HUES6 (cell line): ENCODE data around the gene NT5C2.
"Not testable (repeated sequence)": the region's sequence is repeated elsewhere in the genome, so short reads cannot be mapped to it uniquely, and the experiment has no call there.

Experiments
- H3K27ac ChIP-seq: 2 replicates; pipeline ENCODE4 v1.7.0; 2013; ENCODE audit warnings: low read depth, mild to moderate bottlenecking, low read length, inconsistent platforms
- H3K27me3 ChIP-seq: 2 replicates; pipeline ENCODE4 v1.6.1; 2013; ENCODE audit warnings: low read length; ENCODE audit not compliant: control insufficient read depth, insufficient read depth
- H3K36me3 ChIP-seq: 2 replicates; pipeline ENCODE4 v1.6.1; 2013; ENCODE audit warnings: low read length; ENCODE audit not compliant: control insufficient read depth, insufficient read depth
- H3K4me1 ChIP-seq: 2 replicates; pipeline ENCODE4 v1.6.1; 2013; ENCODE audit warnings: low read length; ENCODE audit not compliant: control insufficient read depth, insufficient read depth
- H3K4me3 ChIP-seq: 2 replicates; pipeline ENCODE4 v1.5.1; 2013; ENCODE audit warnings: low read depth, low read length
- H3K9ac ChIP-seq: one replicate; pipeline ENCODE4 v1.6.1; 2013; ENCODE audit warnings: mild to moderate bottlenecking, low read length
- H3K9me3 ChIP-seq: 2 replicates; pipeline ENCODE4 v1.6.1; 2013; ENCODE audit warnings: low read depth, low read length; ENCODE audit not compliant: control insufficient read depth, insufficient read depth

The NT5C2 gene

DNA sequence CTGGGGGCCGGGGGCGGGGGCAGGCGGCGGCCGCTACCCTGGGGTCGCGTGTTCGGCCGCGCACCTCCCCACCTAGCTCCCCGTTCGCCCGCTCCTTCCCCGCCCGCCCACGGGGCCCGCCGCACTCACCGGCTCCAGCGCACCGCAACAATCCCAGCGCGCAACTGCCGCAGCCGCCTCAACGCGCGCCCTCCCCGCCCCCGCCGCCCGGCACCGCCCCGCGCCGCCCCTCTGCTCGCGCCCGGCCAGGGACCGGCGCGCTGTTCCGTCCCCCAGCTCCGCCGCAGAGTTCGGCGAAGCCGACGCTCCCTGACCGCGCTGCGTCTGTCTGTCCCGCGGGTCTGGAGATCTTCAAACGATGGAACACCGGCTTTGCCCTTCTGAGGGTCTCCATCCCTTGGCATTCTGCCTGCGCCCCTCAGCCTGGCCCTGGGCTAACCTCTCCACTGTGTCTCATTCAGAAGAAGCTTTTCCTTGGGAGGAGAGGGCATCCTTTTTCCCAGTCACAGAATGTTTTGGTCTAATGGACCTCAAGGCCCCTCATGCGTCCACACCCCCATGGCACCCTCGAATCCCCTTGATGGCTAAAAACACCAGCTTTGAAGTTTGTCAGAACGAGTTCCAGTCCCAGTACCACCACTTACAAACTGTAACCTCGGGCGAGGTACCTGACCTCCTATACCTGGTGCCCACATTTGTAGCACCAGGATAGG is at the start of gene NT5C2:
Gene NT5C2, minus strand, starts transcription at position 166 of the 713 bp plus-strand sequence. CDS start 18,314 bp downstream, outside the sequence.
- Histone ChIP-seq H3K4me3 (peak within 1 kb of the TSS; percentile 87), H3K36me3 (0 out of 2 replicates have a peak, but pooled peaks cover 4% of the 10 kb centered on the region), H3K9me3 (no peaks in the 10 kb centered on the region), H3K9ac (peak within 1 kb of the TSS; percentile 91), H3K27me3 (no peaks in the 10 kb centered on the region), H3K27ac (peak within 1 kb of the TSS; percentile 69), H3K4me1 (peaks cover 31% of the 10 kb centered on the region)

DNA sequence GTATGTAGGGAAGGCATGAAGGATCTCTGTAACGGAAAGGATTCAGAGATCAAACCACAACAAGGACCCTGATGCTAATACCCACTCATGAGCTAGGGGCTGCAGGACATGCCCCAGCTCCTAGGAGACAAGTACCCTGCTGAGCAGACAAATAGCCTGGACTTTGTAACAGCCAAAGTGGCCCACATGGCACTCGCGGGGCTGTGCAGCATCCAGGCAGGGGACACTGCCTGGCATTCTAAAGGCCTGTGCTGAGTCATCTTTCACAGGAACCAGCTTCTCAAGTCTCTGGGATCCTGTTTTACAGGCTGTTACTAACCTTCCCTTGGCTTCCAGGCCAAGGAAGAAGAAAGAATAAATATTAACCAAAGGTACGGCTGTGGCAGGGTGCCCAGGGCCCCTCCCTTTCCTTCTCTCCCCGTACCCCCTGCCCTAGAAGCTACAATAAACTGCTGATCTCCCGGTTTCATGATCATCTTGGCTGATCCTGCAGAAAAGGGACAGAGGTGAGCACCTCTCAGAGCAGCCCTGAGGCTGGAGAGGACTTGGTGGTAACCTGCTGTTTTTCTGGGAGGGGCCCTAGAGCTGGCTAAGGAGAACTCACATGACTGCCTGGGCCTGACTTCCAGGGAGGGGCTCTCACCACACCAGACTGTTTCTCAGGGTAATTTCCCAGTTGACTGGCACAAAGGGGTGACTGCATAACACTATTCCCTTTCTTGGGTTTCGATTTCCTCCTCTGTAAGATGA is 48.4 kb upstream of the NT5C2 start:
- no peak overlapping the region for H3K4me3 ChIP-seq

DNA sequence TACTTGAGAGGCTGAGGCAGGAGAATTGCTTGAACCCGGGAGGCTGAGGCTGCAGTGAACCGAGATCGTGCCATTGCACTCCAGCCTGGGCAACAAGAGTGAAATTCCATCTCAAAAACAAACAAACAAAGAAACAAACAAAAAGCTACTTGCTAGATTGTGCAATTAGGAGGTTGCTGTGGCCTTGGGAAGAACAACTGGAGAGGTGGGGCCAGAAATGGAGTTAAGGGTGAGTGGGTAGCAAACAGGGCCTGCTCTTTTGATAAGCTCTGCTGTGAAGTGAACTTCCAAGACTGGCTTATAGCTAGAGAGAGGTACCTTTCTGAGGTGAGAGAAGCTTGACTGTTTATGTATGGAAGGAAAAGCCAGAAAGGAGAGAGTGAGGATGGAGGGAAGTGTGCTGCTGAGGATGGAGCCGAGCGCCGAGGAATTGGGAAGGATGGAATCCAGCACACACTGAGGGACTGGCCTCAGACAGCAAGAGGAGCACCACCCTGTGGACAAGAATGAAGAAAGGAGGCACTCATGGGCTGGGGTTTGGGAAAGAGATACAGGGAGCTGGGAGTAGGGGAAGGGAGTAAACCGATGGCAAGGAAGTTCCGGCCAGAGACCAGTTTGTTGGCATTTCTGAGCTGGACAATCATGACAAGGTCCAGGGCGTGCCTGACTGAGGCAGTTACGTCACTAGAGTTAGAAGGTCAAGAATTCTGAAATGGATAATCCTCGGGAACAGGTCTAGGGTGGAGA is 45.6 kb upstream of the NT5C2 start:
- H3K9ac ChIP-seq = no peak overlapping the region
- H3K36me3 ChIP-seq = no peaks in the 10 kb centered on the region
- peaks cover 12% of the 10 kb centered on the region for H3K4me1 ChIP-seq
- H3K4me3 ChIP-seq = no peak overlapping the region
- no peaks in the 10 kb centered on the region for H3K27me3 ChIP-seq
- no peak overlapping the region for H3K27ac ChIP-seq
- no peaks in the 10 kb centered on the region for H3K9me3 ChIP-seq

More for the DNA sequence above, 48.4 kb upstream of the NT5C2 start:
- Histone ChIP-seq H3K27me3 (no peaks in the 10 kb centered on the region), H3K27ac (peak overlapping the region; percentile 77; the same call in 1 of the 2 replicates), H3K4me1 (peaks cover 12% of the 10 kb centered on the region), H3K9ac (peak overlapping the region; percentile 65), H3K9me3 (no peaks in the 10 kb centered on the region), H3K36me3 (no peaks in the 10 kb centered on the region)

DNA sequence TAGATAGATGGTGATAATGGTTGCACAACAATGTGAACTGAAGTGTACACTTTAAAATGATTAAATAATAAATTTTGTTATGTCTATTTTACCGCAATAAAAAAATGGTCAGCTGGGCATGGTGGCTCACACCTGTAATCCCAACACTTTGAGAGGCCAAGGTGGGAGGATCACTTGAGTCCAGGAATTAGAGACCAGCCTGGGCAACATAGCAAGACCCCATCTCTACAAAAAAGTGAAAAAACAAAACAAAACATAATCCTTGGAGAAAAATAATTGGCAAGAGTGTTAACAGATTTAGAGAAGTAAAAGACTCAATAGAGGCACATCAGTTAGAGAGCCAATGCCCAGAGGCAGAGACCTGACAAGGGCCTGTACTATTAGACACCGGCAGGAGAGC is 42.7 kb upstream of the NT5C2 start:
- no peak overlapping the region for H3K9ac ChIP-seq
- no peaks in the 10 kb centered on the region for H3K27me3 ChIP-seq
- no peak overlapping the region for H3K4me3 ChIP-seq
- H3K4me1 ChIP-seq = peaks cover 18% of the 10 kb centered on the region
- no peaks in the 10 kb centered on the region for H3K36me3 ChIP-seq
- H3K9me3 ChIP-seq = no peaks in the 10 kb centered on the region
- H3K27ac ChIP-seq = no peak overlapping the region

DNA sequence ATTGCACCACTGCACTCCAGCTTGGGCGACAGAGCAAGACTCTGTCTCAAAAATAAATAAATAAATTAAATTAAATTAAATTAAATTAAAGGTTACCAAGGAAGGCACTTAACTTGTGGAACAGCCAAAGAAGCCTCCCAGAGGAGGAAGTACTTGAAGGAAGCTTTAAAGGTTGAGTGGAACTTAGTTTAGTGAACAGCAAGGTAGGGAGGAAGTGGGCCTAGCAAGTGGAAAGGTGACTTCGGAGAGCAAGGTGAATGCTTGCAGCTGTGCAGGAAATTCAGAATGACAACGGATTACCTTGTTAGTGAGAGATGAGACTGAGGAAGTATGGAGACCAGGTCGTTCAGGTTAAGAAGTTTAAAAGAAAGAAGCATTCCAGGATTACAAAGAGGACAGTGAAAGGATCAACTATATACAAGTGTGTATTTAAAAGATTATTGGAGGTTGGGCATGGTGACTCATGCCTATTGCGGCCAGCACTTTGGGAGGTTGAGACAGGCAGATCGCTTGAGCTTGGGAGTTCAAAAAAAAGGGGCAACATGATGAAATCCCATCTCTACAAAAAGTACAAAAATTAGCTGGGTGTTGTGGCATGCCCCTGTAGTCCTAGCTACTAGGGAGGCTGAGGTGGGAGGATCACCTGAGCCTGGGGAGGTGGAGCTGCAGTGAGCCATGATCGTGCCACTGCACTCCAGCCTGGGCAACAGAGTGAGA is 39.9 kb upstream of the NT5C2 start:
- Histone ChIP-seq H3K4me1 (peaks cover 24% of the 10 kb centered on the region), H3K27me3 (no peaks in the 10 kb centered on the region), H3K9me3 (no peaks in the 10 kb centered on the region), H3K36me3 (no peaks in the 10 kb centered on the region), H3K9ac (peak overlapping the region; percentile 13), H3K27ac (peak overlapping the region; percentile 42; the same call in 1 of the 2 replicates), H3K4me3 (no peak overlapping the region)

DNA sequence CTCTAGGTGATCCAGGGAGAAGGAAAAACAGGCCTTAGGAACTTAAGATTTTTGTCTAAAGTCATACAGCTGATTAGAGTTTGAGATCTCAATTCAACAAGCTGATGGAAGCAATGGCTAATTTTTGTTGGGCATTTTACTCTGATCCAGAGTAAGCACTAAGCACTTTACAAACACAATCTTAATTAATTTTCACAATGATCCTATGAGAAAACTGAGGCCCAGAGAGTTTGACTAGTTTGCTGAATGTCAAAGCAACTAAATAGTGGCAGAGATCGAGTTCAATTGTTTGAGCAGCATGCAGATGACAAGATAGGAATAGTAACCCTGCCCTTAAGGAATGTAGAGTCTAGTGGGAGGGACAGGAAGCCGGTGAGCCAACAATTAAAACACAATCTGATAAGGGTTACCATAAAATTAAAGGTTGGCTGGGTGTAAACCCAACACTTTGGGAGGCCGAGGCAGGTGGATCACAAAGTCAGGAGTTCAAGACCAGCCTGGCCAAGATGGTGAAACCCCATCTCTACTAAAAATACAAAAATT is 39.1 kb upstream of the NT5C2 start:
- Histone ChIP-seq H3K9me3 (no peaks in the 10 kb centered on the region), H3K36me3 (no peaks in the 10 kb centered on the region), H3K27me3 (no peaks in the 10 kb centered on the region), H3K9ac (peak overlapping the region; percentile 52), H3K4me1 (peaks cover 24% of the 10 kb centered on the region), H3K4me3 (no peak overlapping the region), H3K27ac (peak overlapping the region; percentile 88)

DNA sequence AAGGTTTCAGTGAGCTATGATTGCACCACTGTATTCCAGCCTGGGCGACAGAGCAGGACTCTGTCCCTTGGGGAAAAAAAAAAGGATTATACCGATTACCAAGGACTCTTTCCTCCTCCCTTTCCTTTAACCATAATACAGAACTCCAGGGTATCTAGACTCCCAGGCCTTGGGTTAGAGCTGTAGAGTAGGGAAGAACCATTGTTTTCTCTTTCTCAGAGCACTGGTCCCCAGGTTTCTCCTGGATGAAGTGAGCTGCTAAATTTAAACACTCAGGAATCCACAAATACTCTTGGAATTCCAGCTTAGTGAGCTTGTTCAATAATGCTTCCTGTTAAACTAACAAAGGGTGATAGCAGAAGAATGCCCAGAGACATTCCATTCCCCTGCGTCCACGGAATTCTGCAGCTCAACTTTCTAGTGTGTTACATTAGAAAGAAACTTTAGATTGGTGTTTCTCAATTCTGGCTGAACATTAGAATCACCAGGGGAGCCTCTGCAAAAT is 38.0 kb upstream of the NT5C2 start:
- Histone ChIP-seq H3K9me3 (0 out of 2 replicates have a peak, but pooled peaks cover 3% of the 10 kb centered on the region), H3K4me3 (no peak overlapping the region), H3K27ac (peak overlapping the region; percentile 88), H3K4me1 (peaks cover 24% of the 10 kb centered on the region), H3K36me3 (no peaks in the 10 kb centered on the region), H3K9ac (peak overlapping the region; percentile 61), H3K27me3 (no peaks in the 10 kb centered on the region)

DNA sequence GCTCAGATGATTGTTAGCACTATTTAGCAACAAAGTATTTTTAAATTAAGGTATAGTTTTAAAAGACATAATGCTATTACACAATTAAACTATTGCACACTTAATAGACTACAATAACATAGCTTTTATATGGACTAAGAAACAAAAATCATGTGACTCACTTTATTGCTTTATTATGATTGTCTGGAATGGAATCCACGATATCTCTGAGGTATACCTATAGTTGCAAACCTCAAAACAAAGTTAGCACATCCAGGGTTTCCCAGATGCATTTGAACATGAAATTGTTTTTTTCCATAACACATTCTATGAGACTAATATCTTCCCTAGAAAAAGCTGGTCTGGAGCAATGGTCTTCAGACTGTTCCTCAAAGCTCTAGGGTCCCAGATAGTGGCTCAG is 34.3 kb upstream of the NT5C2 start:
- Histone ChIP-seq H3K4me3 (no peak overlapping the region), H3K27ac (no peak overlapping the region), H3K27me3 (no peaks in the 10 kb centered on the region), H3K36me3 (no peaks in the 10 kb centered on the region), H3K9me3 (peaks cover 25% of the 10 kb centered on the region), H3K4me1 (peaks cover 20% of the 10 kb centered on the region), H3K9ac (no peak overlapping the region)

DNA sequence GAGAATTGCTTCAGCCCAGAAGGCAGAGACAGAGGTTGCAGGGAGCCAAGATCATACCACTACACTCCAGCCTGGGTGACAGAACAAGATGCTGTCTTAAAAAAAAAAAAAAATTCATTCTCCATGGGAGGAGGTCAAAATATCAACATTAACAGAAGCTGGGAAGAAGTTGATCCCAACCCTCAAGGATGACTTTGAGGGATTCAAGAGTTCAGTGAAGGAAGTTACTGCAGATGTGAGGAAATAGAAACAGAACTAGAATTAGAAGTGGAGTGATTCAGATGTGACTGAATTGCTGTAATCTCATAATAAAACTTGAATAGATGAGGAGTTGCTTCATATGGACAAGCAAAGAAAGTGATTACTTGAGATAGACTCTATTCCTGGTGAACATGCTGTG is 32.9 kb upstream of the NT5C2 start:
- no peaks in the 10 kb centered on the region for H3K36me3 ChIP-seq
- H3K27ac ChIP-seq = no peak overlapping the region
- H3K9ac ChIP-seq = no peak overlapping the region
- H3K9me3 ChIP-seq = peaks cover 36% of the 10 kb centered on the region
- peaks cover 7% of the 10 kb centered on the region for H3K4me1 ChIP-seq
- H3K4me3 ChIP-seq = no peak overlapping the region
- no peaks in the 10 kb centered on the region for H3K27me3 ChIP-seq

DNA sequence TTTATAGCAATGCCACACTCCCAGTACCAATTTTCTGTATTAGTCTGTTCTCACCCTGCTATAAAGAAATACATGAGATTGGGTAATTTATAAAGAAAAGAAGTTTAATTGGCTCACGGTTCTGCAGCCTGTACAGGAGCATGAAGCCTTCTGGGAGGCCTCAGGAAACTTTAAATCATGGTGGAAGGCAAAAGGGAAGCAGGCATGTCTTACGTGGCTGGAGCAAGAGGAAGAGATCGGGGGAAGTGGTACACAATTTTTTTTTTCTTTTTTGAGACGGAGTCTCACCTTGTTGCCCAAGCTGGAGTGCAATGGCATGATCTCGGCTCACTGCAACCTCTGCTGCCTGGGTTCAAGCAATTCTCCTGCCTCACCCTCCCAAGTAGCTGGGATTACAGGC is 31.6 kb upstream of the NT5C2 start:
- H3K27me3 ChIP-seq, H3K4me3 ChIP-seq, H3K27ac ChIP-seq, H3K9ac ChIP-seq, H3K36me3 ChIP-seq, H3K4me1 ChIP-seq: not testable (repeated sequence)
- H3K9me3 ChIP-seq = peaks cover 41% of the 10 kb centered on the region
